ENCODE measurements around the gene PCDHGA5. TPM values are rescaled to one million over a fixed set of nuclear protein-coding genes. Genes with fewer than 3 reads are reported as not detected.
"Not testable (repeated sequence)": the region's sequence is repeated elsewhere in the genome, so short reads cannot be mapped to it uniquely, and the experiment has no call there.

Gene PCDHGA5
- total RNA-seq, 2 experiments from 2014 or later, result 0.05 to 0.11 TPM

DNA sequence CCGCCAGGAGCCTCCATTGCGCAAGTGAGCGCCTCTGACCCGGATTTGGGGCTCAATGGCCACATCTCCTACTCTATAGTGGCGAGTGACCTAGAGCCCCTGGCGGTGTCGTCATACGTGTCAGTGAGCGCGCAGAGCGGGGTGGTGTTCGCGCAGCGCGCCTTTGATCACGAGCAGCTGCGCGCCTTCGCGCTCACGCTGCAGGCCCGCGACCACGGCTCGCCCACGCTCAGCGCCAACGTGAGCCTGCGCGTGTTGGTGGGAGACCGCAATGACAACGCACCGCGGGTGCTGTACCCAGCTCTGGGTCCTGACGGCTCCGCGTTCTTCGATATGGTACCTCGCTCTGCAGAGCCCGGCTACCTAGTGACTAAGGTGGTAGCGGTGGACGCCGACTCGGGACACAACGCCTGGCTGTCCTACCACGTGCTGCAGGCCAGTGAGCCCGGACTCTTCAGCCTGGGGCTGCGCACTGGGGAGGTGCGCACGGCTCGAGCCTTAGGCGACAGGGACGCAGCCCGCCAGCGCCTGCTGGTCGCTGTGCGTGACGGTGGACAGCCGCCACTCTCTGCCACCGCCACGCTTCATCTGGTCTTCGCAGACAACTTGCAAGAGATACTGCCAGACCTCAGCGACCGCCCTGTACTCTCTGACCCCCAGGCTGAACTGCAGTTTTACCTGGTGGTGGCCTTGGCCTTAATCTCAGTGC lies 45.8 kb downstream of the PCDHGA5 start:
- Mint-ChIP-seq H3K27ac (no peak overlapping the region), H3K4me1 (ENCODE audit: low read depth) (peaks cover 21% of the 10 kb centered on the region), H3K9me3 (ENCODE audit: insufficient read depth) (peaks cover 25% of the 10 kb centered on the region), H3K4me3 (no peak overlapping the region), H3K27me3 (ENCODE audit: low read depth) (peaks cover 52% of the 10 kb centered on the region), H3K36me3 (ENCODE audit: low read depth) (peaks cover 17% of the 10 kb centered on the region)
- POLR2A ChIA-PET, result no interaction called here
- ATAC-seq (no peak), DNase-seq (no peak)
- CTCF ChIA-PET, result no interaction called here

DNA sequence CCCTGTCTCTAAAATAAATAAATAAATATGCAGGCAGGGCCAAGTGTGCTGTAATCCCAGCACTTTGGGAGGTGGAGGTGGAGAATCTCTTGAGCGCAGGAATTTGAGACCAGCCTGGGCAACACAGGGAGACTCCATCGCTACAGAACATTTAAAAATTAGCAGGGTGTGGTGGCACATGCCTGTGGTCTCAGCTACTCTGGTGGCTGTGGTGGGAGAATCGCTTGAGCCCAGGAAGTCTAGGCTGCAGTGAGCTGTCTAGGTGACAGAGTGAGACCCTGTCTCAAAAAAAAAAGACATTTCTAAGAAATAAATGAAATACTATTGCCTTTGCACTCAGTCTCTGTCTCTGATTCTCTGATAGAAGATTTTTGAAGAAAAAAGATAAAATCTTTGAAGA lies 47.6 kb downstream of the PCDHGA5 start:
- ChIA-PET CTCF (interaction anchor here (3.7 to 4.1 kb wide), 2 partner anchors 91 to 102 kb away, joined by 14 to 36 read pairs; partner anchors contain the start of gene TAF7), POLR2A (no interaction called here)
- Mint-ChIP-seq H3K4me3 (no peak overlapping the region), H3K36me3 (ENCODE audit: low read depth) (peaks cover 17% of the 10 kb centered on the region), H3K4me1 (ENCODE audit: low read depth) (peaks cover 21% of the 10 kb centered on the region), H3K9me3 (ENCODE audit: insufficient read depth) (peaks cover 25% of the 10 kb centered on the region), H3K27ac (no peak overlapping the region), H3K27me3 (ENCODE audit: low read depth) (peaks cover 63% of the 10 kb centered on the region)
- DNase-seq (no peak), ATAC-seq (no peak)

DNA sequence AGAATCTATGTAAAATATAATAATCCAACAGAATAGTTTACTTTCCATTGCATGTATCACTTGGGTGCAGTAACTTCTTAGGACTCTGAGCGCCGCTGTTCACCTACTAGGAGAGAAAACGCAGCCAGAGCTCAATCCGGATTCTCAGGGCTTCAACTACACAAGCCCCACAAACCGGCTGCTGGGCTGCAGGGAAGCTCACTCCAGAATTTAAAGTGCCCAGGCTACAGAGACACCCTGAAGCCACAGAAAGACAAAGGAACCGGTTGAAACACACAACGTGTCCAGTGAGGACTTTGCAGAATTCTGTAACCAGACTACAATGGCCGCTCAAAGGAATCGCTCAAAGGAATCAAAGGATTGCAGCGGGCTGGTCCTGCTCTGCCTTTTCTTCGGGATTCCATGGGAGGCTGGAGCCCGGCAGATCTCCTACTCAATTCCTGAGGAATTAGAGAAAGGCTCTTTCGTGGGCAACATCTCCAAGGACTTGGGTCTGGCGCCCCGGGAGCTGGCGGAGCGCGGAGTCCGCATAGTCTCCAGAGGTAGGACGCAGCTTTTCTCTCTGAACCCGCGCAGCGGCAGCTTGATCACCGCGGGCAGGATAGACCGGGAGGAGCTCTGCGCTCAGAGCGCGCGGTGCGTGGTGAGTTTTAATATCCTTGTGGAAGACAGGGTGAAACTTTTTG lies 49.0 kb downstream of the PCDHGA5 start, which contains the start of gene PCDHGA10:
PCDHGA10 (plus strand) TSS at position 134 of the 686 bp plus-strand sequence; CDS start at position 323, 189 bp downstream.
- H3K4me1 Mint-ChIP-seq (ENCODE audit: low read depth), result peaks cover 26% of the 10 kb centered on the region
- H3K27me3 Mint-ChIP-seq (ENCODE audit: low read depth), result peaks cover 60% of the 10 kb centered on the region
- peaks cover 25% of the 10 kb centered on the region for H3K9me3 Mint-ChIP-seq (ENCODE audit: insufficient read depth)
- POLR2A ChIA-PET, result interaction anchor here (1.1 kb wide), 1 partner anchor 101 kb away, joined by 3 read pairs; no protein-coding TSS in a partner anchor
- DNase-seq, result peak; percentile 71
- ATAC-seq, result peak; percentile 75
- H3K36me3 Mint-ChIP-seq (ENCODE audit: low read depth), result peaks cover 19% of the 10 kb centered on the region
- CTCF ChIA-PET, result interaction anchor here (0.6 to 4.1 kb wide), 34 partner anchors 8 to 691 kb away, joined by 3 to 36 read pairs (median 5); partner anchors contain the start of genes PCDHGA11, PCDHGA12, PCDHGA4 and PCDHGA8
- H3K27ac Mint-ChIP-seq, result no peak within 1 kb of the TSS
- H3K4me3 Mint-ChIP-seq, result peak within 1 kb of the TSS; percentile 71

DNA sequence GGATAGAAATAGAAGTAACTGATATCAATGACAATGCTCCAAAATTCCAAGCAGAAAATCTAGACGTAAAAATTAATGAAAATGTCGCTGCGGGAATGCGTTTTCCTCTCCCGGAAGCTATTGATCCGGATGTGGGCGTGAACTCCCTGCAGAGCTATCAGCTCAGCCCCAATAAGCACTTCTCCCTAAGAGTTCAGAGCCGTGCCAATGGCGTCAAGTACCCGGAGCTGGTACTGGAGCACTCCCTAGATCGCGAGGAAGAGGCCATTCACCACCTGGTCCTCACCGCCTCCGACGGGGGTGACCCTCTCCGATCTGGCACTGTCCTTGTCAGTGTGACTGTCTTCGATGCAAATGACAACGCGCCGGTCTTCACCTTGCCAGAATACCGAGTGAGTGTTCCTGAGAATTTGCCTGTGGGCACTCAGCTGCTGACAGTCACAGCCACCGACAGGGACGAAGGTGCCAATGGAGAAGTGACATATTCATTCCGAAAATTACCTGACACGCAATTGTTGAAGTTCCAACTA lies 49.6 kb downstream of the PCDHGA5 start:
- Mint-ChIP-seq H3K9me3 (ENCODE audit: insufficient read depth) (peaks cover 25% of the 10 kb centered on the region), H3K4me3 (peak overlapping the region; percentile 71), H3K4me1 (ENCODE audit: low read depth) (peaks cover 24% of the 10 kb centered on the region), H3K27me3 (ENCODE audit: low read depth) (peaks cover 62% of the 10 kb centered on the region), H3K27ac (no peak overlapping the region), H3K36me3 (ENCODE audit: low read depth) (peaks cover 21% of the 10 kb centered on the region)
- DNase-seq (no peak), ATAC-seq (no peak)
- ChIA-PET POLR2A (interaction anchor here (1.1 kb wide), 1 partner anchor 100 kb away, joined by 3 read pairs; no protein-coding TSS in a partner anchor), CTCF (interaction anchor here (0.9 to 4.1 kb wide), 27 partner anchors 8 to 154 kb away, joined by 3 to 36 read pairs (median 5); partner anchors contain the start of genes PCDHGA11, PCDHGA12, PCDHGA4 and PCDHGA8)

DNA sequence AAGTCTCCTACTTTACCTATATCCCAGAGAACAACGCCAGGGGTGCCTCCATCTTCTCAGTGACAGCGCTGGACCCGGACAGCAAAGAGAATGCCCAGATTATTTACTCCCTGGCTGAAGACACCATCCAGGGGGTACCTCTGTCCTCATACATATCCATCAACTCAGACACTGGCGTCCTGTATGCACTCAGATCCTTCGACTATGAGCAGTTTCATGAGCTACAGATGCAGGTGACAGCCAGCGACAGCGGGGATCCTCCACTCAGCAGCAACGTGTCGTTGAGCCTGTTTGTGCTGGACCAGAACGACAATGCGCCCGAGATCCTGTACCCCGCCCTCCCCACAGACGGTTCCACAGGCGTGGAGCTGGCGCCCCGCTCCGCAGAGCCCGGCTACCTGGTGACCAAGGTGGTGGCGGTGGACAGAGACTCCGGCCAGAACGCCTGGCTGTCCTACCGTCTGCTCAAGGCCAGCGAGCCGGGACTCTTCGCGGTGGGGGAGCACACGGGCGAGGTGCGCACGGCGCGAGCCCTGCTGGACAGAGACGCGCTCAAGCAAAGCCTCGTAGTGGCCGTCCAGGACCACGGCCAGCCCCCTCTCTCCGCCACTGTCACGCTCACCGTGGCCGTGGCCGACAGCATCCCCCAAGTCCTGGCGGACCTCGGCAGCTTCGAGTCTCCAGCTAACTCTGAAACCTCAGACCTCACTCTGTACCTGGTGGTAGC lies 50.7 kb downstream of the PCDHGA5 start:
- CTCF ChIA-PET, result interaction anchor here (1.2 to 4.1 kb wide), 6 partner anchors 16 to 110 kb away, joined by 7 to 36 read pairs (median 16); partner anchors contain the start of genes PCDHGA12, PCDHGB4, PCDHGB5 and TAF7
- Mint-ChIP-seq H3K4me3 (peak overlapping the region; percentile 10), H3K4me1 (ENCODE audit: low read depth) (peaks cover 24% of the 10 kb centered on the region), H3K27me3 (ENCODE audit: low read depth) (peaks cover 60% of the 10 kb centered on the region), H3K9me3 (ENCODE audit: insufficient read depth) (peaks cover 23% of the 10 kb centered on the region), H3K36me3 (ENCODE audit: low read depth) (peaks cover 21% of the 10 kb centered on the region)
- DNase-seq, ATAC-seq, POLR2A ChIA-PET, H3K27ac Mint-ChIP-seq: not testable (repeated sequence)

DNA sequence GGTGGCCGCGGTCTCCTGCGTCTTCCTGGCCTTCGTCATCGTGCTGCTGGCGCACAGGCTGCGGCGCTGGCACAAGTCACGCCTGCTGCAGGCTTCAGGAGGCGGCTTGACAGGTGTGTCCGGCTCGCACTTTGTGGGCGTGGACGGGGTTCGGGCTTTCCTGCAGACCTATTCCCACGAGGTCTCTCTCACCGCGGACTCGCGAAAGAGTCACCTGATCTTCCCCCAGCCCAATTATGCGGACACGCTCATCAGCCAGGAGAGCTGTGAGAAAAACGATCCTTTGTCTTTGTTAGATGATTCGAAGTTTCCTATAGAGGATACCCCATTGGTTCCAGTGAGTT lies 51.3 kb downstream of the PCDHGA5 start:
- ATAC-seq, DNase-seq, POLR2A ChIA-PET, H3K27ac Mint-ChIP-seq, H3K4me3 Mint-ChIP-seq: not testable (repeated sequence)
- CTCF ChIA-PET, result interaction anchor here (3.7 kb wide), 1 partner anchor 95 kb away, joined by 14 read pairs; the partner anchor contains the start of gene TAF7
- Mint-ChIP-seq H3K27me3 (ENCODE audit: low read depth) (peaks cover 57% of the 10 kb centered on the region), H3K36me3 (ENCODE audit: low read depth) (peaks cover 22% of the 10 kb centered on the region), H3K9me3 (ENCODE audit: insufficient read depth) (peaks cover 20% of the 10 kb centered on the region), H3K4me1 (ENCODE audit: low read depth) (peaks cover 24% of the 10 kb centered on the region)

Other genes starting within 250 kb of the PCDHGA5 start
- not detected for gene PCDHB4, start 242.3 kb upstream of the PCDHGA5 start, total RNA-seq
- not detected for gene PCDHB5, start 229.0 kb upstream of the PCDHGA5 start, total RNA-seq
- gene PCDHB6, start 214.1 kb upstream of the PCDHGA5 start, total RNA-seq, result not detected
- not detected for gene PCDHB7, start 191.5 kb upstream of the PCDHGA5 start, total RNA-seq
- gene PCDHB8, start 186.4 kb upstream of the PCDHGA5 start, total RNA-seq, result not detected
- not detected for gene PCDHB16, start 181.8 kb upstream of the PCDHGA5 start, total RNA-seq
- gene PCDHB9, start 177.0 kb upstream of the PCDHGA5 start, total RNA-seq, result not detected
- gene PCDHB10, start 171.8 kb upstream of the PCDHGA5 start, total RNA-seq, result not detected
- gene PCDHB11, start 164.5 kb upstream of the PCDHGA5 start, total RNA-seq, result not detected
- not detected for gene PCDHB12, start 155.4 kb upstream of the PCDHGA5 start, total RNA-seq
- not detected for gene PCDHB13, start 150.2 kb upstream of the PCDHGA5 start, total RNA-seq
- not detected for gene PCDHB14, start 140.8 kb upstream of the PCDHGA5 start, total RNA-seq
- gene PCDHB15, start 118.8 kb upstream of the PCDHGA5 start, total RNA-seq, result not detected
- gene SLC25A2, start 60.1 kb upstream of the PCDHGA5 start, total RNA-seq, result under 1 TPM; 0.39 to 0.84 TPM
- gene TAF7, start 43.4 kb upstream of the PCDHGA5 start, total RNA-seq, result 10 to 100 TPM; 65.5 to 67.0 TPM
- gene PCDHGA1, start 33.6 kb upstream of the PCDHGA5 start, total RNA-seq, result not detected
- gene PCDHGA2, start 25.4 kb upstream of the PCDHGA5 start, total RNA-seq, result not detected
- gene PCDHGA3, start 20.3 kb upstream of the PCDHGA5 start, total RNA-seq, result not detected
- gene PCDHGB1, start 14.1 kb upstream of the PCDHGA5 start, total RNA-seq, result not detected
- under 1 TPM in 1 of 2 experiments, not detected in 1; 0.10 TPM for gene PCDHGA4, start 9.1 kb upstream of the PCDHGA5 start, total RNA-seq
- gene PCDHGB2, start 4.2 kb upstream of the PCDHGA5 start, total RNA-seq, result under 1 TPM; 0.13 TPM
- gene PCDHGB3, start 6.1 kb downstream of the PCDHGA5 start, total RNA-seq, result under 1 TPM; 0.16 to 0.26 TPM
- under 1 TPM; 0.08 to 0.11 TPM for gene PCDHGA6, start 9.7 kb downstream of the PCDHGA5 start, total RNA-seq
- not detected for gene PCDHGA7, start 18.6 kb downstream of the PCDHGA5 start, total RNA-seq
- not detected for gene PCDHGB4, start 23.5 kb downstream of the PCDHGA5 start, total RNA-seq
- gene PCDHGA8, start 28.5 kb downstream of the PCDHGA5 start, total RNA-seq, result not detected
- under 1 TPM in 1 of 2 experiments, not detected in 1; 0.16 TPM for gene PCDHGB5, start 33.8 kb downstream of the PCDHGA5 start, total RNA-seq
- gene PCDHGA9, start 38.6 kb downstream of the PCDHGA5 start, total RNA-seq, result under 1 TPM in 1 of 2 experiments, not detected in 1; 0.08 TPM
- not detected for gene PCDHGB6, start 43.9 kb downstream of the PCDHGA5 start, total RNA-seq
- gene PCDHGA10, start 48.8 kb downstream of the PCDHGA5 start, total RNA-seq, result not detected
- not detected for gene PCDHGB7, start 53.5 kb downstream of the PCDHGA5 start, total RNA-seq
- gene PCDHGA11, start 56.9 kb downstream of the PCDHGA5 start, total RNA-seq, result under 1 TPM in 1 of 2 experiments, not detected in 1; 0.05 TPM
- gene PCDHGA12, start 66.3 kb downstream of the PCDHGA5 start, total RNA-seq, result not detected
- gene PCDHGC3, start 111.8 kb downstream of the PCDHGA5 start, total RNA-seq, result not detected
- not detected for gene PCDHGC4, start 120.9 kb downstream of the PCDHGA5 start, total RNA-seq
- not detected for gene PCDHGC5, start 124.9 kb downstream of the PCDHGA5 start, total RNA-seq

Measured in activated CD8-positive, alpha-beta T cell treated with anti-CD3 and anti-CD28 coated beads, Interleukin-2, amount 10 ng/mL, durations not matched to agents 7 days and 5 days (primary cell).